Hepatic stellate cell (primary cell): ENCODE results near the gene SPCS2.
A peak's percentile ranks its signal among the peaks of the same experiment; 100 is the strongest.

Source experiments
- DNase-seq: peaks from one replicate; pipeline ENCODE4 v3.0.0; 2011; ENCODE audit warnings: low spot score

The SPCS2 gene

DNA sequence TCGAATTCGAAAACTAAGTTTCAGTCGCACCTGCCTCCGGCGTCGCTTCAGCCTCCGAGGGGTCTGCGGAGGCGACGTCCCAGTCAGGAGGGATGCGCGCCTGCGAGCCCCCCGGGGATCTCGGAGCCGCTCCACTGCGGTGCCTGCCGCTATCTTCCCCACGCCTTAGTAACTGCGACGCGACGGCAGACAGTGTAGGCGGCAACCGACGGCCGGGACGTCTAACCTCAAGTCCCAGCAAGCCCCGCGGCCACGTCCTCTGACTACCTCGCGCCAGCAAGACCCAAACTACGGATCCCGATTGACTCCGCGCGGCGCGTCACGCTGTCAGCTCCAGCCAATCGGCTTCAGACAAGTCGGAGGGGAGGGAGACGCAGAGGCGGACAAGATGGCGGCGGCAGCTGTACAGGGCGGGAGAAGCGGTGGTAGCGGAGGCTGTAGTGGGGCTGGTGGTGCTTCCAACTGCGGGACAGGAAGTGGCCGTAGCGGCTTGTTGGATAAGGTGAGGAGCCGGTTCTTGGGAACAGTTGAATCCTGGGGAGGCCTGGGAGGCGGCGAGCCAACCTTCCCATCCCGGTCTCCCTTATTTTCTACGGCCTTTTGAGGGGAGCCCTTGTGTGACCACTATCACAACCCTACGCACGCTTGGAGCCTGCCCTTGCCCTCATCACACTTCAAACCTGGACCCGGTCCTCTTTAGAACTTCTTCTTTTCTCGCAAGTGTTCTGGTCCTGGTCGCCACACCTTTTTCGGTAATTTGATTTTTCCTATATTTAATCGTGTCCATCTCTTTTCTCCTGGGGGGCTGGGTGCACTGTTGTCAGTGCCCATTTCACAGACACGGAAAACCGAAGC lies at the start of gene SPCS2, which contains the start of gene XRRA1:
TSS of gene SPCS2 (plus strand) at position 369 of the 855 bp plus-strand sequence. CDS start at position 389, 20 bp downstream.
TSS of gene XRRA1 (minus strand) at position 194 of the 855 bp plus-strand sequence. CDS start 8,213 bp downstream, outside the sequence.
- peak; percentile 95 for DNase-seq

DNA sequence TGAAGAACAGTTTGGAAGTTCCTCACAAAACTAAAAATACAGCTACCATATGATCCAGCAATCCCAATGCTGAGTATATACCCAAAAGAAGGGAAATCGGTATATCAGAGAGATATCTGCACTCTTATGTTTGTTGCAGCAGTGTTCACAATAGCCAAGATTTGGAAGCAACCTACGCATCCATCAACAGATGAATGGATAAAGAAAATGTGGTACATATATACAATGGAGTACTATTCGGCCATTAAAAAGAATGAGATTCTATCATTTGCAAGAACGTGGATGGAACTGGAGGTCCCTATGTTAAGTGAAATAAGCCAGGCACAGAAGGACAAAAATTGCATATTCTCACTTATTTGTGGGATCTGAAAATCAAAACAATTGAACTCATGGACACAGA lies 46.7 kb upstream of the SPCS2 start:
- no peak for DNase-seq

DNA sequence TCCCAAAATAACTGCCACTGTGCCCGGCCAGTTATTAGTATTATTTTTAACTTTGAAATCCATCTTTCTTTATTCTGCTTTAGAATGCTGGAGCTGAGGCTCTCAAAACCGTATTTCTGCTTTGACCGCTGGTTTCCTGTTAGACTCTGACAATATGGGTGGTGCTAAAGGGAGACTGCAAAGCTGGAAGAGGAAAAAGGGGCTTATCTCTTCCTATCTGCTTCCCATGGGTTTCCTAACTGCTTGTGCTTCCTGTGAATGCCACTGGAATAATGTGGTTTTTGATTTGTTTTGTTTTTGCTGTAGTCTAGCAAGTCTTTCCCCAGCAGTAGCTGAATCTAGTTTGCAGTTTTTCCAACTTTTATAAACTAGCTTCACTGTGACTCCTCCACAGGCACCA lies 43.7 kb upstream of the SPCS2 start:
- DNase-seq = no peak

DNA sequence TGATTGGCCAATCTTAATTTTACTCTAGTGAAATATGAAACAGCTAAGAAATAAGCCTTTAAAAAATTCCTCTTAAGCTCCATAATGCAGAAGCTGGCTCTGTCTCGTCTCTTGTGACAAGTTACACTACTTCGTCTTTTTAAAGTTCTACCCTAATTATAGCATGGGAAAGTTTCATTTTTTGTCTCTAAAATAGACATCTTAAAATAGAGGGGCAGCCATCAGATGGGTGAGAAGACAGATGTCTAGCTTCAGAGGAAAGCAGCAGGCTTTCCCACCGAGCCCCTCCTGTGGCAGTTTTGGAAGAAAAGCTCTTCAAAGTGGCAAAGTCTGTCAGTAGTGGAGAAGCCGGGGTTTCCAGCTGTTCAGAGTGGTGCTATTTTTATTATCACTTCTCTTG lies 39.7 kb upstream of the SPCS2 start:
- no peak for DNase-seq

DNA sequence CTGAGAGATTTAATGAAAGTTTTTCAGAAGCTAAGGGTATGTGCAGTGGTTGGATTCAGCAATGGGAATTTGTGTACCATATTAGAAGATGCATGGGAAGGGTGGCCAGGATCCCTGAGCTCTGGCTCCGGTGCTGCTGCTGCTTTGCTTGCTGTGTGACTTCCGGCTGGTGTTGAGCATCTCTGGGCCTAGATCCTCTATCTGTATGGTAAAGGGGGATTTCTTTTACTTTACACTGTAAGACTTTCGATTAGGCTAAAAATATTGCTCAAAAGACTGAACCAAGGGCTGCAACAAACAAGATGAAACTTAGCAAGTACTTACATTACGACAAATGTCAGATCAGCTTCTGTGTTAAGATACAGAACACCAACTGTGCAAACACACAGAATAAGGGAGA lies 39.3 kb upstream of the SPCS2 start:
- DNase-seq = no peak

DNA sequence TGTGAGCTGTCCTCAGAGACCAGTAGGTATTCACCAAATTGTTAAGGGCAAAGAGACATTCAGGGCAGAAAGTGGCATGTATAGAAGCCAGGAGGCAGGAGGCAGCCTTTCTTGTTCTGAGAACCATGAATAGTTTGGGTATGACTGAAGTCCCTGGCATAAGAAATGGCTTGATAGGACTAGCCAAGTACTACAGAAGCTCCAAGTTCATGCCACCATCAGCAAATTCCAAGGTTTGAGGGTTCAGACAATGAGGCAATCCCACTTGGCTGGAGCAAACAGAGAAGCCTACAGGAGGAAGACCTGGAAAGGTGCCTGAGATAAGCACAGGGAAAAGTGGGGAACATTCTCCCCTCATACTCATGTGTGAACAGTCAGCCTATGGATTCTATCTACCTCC lies 25.9 kb upstream of the SPCS2 start:
- no peak for DNase-seq

DNA sequence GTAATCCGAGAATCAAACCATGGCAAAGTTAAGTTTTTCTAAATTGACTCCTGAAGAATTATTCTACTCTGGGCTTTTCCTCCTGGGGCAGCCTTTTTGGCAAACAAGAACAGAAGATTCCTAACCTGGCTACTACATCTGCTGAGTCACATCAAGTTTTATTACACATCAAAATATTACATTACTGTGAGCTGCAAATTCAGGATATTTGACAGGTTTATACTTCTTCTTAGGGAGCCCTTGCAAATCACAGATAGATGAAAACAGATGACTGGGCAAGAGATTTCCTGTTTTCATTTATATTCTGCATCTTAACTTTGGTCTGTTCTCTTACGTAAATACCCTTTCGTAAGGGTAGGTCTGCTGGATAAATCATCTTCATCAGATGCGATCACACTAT lies 23.8 kb upstream of the SPCS2 start:
- DNase-seq = no peak

DNA sequence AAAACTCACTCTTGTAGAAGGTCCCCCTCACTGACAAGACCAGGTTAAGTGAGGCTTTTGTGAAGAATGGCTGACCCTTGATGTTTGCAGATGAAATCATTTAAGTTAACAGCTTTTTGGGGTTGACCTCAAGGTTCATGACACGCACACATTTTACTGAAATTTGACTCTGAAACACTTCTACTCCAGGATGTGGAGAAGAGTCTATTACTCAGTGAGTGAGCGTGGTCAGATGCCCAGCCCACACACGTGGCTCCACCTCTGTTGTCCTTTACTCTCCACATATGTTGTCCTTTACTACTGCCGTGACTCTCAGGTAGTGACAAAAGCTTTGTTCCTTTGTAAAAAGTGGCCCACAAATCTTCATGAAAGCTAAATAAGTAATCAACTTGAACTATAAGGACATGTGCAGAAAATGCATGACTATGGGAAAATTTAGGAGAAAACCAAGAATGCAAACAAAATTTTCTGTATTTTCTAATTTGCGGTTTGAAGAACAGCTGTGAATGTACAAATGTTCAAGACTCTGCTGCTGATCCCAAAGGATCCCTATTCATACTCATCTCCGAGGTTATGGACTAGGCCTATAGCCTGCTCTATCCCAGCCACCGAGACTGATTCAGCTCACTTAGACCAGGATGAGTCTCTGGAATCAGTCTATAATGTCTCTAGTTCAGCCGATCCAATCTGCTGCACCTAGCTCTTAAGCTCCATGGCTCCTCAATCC lies 22.6 kb upstream of the SPCS2 start:
- no peak for DNase-seq

DNA sequence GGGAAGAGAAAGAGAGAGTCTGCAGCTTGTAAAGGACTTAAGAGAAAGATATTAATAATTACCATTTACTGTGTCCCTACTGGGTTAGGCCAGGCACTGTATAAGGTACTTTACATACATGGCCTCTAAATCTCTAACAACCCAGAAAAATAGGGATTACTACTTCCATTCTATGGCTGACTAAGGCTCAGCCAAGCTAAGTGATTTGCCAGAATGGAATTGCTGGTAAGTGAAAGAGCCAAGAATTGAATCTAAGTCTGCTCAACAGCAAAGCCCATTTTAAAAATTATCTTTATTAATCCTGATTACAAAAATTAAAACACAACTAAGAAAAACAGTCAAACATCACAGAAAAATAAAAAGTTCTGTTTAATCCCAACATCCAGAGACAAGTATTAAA lies 21.6 kb upstream of the SPCS2 start:
- DNase-seq = no peak

DNA sequence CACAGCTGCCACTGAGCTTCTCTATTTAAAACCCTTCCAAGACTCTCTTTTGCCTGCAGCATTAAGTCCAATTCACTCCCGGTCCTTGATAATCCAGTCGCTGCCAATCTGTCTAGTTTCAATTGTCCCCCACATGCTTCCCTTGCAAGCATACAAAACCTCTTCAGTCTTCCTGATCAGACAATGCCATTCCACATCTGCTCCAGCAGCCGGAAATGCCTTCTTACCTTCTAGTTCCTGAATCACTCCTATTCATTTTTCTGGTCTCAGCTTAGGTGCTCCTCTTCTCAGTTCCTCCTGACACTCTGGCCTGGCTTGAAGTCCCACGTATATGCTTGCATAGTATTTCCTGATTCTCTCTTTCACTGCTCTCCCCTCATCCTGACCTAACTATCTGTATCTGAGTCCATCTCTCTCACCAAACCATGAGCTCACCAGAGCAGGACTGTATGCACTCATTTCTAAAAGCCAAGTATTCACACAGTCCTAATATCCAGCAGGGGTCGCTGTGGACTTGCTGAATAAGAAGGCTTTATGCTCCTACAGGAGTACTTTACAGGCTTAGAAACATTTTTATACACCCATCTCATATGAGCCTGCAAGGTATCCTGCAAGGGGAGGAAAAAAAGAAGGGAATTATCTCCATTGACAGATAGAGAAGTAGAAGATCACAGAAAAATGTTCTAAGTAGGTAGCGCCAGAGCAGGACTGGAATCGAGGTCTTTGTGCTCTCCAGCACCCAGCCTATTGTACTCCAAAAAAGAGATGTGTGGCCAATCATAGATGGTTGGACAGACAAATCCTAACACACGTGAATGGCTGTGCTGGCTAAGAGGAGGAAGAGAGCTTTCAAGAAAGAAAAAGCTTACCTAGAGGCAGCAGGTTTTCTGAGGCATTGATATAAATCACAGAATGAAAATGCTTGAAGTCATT lies 19.4 kb upstream of the SPCS2 start:
- DNase-seq = peak; percentile 33

DNA sequence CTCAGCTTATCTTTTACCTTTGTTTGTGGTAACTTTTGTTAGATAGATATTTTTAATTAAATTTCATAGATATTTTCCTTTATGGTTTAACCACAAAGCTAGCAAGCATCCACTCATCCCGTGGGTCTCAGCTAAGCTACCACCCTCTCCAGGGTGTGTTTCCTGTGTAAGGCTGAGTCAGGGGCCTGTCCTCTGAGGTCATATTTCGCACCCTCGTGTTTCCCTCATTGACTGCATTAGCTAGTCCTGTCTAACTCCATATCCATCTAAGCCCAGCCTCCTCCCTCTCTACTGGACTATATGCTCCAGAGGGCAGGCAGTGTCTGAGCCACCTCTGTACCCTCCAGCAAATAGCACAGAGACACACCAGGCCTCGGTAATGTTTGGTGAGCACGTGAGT lies 16.9 kb upstream of the SPCS2 start:
- DNase-seq = no peak

DNA sequence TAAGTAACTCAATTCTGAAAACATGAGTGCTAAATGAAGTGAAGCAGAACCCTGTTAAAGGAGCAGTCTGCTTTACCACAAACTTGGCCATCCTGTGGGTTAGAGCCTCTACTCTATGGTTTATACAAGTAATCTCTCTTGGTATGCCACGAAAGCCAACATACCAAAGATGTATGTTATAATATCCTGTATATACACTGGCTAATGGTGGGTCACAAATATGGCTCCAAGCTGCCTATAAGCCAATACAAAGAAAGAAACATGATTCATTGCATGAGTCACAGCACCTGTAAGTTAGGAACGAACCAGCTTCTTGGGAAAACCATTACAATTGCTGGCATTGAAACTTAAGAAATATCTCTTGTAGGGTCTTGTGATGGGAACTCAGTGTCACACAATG lies 16.3 kb upstream of the SPCS2 start:
- DNase-seq = no peak

DNA sequence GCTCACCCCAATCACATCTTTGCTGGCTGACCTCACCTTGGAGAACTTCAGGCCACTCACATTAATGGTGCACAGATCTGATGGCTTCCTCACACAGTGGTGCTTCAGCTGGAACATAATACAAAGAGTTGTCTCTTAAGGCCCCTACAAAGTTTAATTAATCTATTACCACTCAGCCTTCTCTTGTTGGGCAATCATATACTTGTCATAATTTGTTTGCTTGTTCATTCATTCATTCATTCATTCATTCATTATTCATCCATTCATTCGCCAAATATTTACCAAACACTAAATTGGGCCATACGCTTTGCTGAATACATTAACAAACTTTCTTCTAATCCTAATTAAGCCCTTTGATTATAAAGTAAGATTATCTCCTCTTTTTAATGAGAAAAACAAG lies 15.3 kb upstream of the SPCS2 start:
- DNase-seq = no peak

DNA sequence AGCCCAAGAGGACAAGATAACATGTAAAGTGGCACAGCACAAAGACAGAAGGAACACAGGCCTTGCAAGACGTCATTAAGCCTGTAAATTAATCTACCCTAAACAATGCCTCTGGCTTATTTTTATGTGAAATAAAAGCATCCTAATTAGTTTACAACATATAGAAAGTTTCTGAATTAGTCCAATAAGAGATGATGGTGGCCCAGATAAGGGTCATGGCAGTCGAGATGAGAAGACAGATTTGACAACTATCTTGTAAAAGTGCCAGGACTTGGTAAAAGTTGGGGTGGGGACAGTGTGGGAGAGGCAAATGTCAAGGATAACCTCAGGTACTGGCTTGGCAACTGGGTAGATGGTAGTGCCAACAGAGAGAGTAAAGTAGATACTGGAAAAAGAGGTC lies 13.8 kb upstream of the SPCS2 start:
- DNase-seq = no peak

DNA sequence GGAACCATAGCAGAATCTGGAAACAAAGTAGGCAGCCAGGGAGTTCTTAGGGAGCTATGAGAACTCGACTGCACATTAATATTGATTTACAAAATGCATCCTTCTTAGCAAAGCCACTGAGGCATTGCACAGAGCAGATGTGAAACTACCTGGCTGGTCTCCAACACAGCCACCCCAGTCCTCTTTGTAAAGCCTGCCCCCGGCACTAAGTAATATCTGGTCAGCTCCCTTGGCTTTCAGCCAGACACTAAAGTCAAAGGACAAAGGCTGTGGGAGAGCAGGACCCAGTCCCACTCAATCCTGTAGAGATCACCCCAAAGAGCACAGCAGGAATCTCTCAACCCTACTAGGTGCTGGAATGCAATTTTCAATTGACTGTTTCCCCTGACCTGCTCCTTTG lies 13.0 kb upstream of the SPCS2 start:
- DNase-seq = no peak

DNA sequence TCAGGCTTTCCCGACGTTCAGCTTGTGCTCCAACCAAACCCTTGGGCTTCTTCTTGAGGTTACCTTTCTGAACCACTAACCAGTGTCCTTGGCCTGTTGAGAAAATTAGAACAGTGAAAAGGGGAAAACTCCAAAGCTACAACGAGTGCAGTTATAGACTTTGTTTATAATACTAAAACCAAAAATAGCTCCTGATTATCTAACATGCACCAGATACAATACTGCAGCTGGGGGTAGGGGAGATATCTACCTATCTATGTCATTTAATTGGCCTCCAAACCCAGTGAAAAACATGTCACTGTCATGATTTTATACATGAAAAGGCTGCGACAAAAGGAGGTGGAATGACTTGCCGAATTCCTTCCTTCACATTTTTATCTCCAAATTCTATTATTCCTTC lies 12.1 kb upstream of the SPCS2 start:
- no peak for DNase-seq

DNA sequence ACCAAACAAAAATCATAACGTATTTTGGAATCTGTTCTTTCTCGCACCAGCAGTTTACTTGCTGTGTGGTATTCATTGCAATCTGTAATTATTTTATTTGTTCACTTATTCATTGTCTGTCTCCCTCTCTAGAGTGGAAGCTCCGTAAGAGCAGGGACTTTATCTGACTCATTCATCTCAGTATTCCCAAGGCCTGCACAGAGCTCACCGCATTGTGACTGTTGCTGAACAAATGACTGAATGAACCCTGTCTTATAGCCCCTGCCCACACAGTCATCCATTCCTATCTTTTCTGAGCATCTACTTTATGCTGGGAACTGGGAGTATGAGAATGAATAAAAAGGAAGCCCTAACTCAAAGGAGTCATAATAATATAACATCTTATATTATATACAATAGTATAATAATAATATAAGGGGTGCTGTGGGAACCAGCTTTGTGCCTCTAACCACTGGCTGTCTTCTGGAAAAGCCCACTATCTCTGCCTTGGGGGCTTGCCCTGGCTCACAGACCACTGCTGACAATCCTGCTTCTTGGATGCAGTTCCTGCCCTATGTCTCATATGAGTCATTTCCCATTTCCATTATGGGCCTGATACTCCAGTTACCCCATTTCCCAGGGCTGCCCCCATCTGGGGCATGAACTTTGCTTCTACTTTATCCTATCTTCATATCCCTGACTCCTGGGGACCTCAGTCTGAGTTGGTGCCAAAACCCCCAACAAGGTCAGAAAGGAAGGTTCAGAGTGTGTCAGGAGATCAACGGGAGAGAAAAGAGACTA lies 11.2 kb upstream of the SPCS2 start:
- peak; percentile 30 for DNase-seq

DNA sequence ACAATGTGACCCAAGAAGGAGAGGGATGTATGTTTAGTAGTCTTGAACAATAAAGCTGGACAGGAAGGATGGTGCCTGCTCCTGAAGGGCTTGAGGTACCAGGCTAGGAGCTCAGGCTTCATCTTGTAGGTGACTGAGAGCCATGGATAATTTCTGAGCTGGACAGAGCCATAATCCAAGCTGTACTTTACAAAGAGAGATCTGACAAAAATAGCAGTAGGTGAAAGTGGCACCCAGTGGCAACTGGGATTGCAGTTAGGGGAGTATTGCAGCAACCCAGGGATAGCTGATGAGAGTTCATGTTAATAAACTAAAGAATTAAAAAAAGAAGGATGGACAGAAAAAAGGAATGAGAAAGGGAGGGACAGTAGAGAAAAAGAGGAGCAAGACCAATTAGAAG lies 7.6 kb upstream of the SPCS2 start:
- DNase-seq = no peak

DNA sequence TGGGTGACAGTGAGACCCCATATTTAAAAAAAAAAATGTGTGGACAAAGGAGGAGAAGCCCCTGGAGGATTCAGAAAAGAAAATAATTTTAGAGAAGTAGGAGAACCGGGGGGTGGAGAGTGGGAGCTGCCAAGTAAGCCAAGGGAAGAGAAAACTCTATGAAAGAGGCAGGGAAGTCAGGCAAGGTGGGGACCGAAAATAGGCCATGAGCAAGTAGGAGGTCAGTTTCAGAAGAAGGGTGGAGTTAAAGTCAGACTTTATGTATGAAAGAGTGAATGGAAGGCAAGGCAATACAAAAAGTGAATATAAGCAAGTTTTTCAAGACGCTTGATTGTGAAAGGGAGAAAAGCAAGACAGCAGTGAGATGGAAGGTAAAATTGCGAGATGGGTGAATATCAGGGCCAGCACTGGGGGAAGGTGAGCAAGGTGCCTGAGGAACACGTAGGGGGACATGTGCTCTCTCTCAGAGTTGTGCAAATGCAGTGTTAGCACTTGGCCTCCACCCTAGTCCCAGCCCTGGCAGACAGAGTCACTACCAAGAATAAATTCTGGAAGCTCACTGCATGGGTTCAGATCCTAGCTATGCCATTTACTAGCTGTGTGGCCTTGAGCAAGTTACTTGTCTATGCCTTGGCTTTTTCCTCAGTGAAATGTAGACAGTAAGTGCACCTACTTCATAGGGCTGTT lies 6.8 kb upstream of the SPCS2 start:
- DNase-seq = no peak

DNA sequence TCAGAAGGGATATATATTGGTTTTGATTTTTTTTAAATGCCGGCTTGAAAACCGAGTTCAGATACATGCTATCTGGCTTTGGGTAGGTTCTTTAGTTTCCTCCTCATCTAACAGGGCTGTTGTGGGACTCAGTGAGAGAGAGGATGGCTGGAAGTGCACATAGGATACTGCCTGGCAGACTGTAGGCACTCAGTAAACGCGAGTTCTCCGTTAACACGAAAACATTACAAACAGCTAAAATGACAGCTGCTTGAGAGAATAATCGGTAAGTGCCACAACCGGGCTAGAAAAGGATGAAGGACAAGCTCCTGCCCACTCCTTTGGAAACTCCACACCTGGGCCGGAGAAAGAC lies 544 bp upstream of the SPCS2 start:
- DNase-seq = peak; percentile 35

DNA sequence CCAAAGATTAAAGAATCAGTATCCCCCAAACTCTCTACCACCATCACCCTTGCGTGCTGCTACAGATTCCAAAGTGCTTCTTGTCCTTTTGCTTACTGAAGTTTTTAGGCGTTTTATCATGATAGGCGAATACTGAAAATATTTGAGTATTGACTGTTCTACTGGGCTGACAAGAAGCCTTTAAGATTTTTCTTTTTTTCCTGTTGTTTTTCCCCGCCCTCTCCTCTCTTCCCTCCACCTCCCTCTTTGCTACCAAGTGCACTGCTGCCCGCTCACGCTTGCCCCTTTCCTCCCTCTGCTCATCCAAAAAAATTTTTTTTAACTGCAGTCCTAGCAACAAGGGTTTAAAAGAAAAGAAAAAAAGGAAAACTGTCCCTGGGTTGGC lies 679 bp downstream of the SPCS2 start:
- DNase-seq = peak; percentile 32
